SK-N-SH (cell line): ENCODE data around the gene ABI1.

Experiments
- EP300 ChIP-seq, 2 experiments: IDR thresholded peaks; 2 replicates each; pipeline versions ENCODE4 v1.4.0 to v1.6.1; 2012; ENCODE audit warnings: borderline replicate concordance in 1 of 2, low read depth in 1 of 2, low read length in 1 of 2
- TF ChIP-seq, protein P1 (sequence below): fragments of 150-350 bp; IDR thresholded peaks from 2 replicates; pipeline ENCODE4 v1.6.1; 2017; ENCODE audit warnings: antibody characterized with exemption, low read length, low read depth, borderline replicate concordance
- TF ChIP-seq, protein P2 (sequence below): fragments of 200-600 bp; sonication (generic); IDR thresholded peaks from 2 replicates; pipeline ENCODE4 v1.6.1; 2017; ENCODE audit warnings: antibody characterized with exemption, mild to moderate bottlenecking, moderate library complexity

DNA sequence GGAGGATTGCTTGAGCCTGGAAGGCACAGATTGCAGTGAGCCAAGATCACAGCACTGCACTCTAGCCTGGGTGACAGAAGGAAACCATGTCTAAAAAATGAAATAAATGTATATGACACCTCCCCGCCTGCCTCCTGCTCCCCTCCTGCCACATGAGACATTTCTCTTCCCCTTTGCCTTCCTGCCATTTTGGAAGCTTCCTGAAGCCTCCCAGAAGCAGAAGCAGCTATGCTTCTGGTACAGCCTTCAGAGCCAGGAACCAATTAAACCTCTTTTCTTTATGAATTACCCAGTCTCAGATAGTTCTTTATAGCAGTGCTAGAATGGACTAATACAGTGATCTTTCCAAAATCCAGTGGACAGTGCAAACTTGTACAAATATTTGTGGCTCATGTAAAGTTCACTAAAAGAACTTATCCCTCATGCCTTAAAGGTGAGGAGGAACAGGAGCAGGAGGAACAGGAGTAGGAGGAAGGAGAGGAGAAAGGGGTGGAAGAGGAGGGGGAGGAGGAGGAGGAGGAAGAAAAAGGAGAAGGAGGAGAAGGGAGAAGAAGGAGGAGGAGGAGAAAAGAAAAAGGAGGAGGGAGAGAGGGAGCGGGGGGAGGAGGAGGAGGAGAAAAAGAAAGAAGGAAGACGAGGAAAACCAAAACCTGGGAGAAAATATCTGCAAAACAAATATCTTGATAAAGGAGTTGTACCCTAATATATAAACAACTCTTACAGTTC, 2.8 kb upstream of the ABI1 start:
- TF ChIP-seq, protein P1, sequence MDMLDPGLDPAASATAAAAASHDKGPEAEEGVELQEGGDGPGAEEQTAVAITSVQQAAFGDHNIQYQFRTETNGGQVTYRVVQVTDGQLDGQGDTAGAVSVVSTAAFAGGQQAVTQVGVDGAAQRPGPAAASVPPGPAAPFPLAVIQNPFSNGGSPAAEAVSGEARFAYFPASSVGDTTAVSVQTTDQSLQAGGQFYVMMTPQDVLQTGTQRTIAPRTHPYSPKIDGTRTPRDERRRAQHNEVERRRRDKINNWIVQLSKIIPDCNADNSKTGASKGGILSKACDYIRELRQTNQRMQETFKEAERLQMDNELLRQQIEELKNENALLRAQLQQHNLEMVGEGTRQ = no peak
- TF ChIP-seq, protein P2, sequence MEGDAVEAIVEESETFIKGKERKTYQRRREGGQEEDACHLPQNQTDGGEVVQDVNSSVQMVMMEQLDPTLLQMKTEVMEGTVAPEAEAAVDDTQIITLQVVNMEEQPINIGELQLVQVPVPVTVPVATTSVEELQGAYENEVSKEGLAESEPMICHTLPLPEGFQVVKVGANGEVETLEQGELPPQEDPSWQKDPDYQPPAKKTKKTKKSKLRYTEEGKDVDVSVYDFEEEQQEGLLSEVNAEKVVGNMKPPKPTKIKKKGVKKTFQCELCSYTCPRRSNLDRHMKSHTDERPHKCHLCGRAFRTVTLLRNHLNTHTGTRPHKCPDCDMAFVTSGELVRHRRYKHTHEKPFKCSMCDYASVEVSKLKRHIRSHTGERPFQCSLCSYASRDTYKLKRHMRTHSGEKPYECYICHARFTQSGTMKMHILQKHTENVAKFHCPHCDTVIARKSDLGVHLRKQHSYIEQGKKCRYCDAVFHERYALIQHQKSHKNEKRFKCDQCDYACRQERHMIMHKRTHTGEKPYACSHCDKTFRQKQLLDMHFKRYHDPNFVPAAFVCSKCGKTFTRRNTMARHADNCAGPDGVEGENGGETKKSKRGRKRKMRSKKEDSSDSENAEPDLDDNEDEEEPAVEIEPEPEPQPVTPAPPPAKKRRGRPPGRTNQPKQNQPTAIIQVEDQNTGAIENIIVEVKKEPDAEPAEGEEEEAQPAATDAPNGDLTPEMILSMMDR = no peak
- TF ChIP-seq EP300 (IDR thresholded peaks at IDR 0.05; ENCODE audit: borderline replicate concordance in 1 of 2, low read depth in 1 of 2, low read length in 1 of 2) = no peak
